Kasumi-1 (cell line): ENCODE data around the gene IKZF4.

Experiments
- DNase-seq, 2 experiments: peaks; one replicate each; lab custom pipeline; 2025; lab: John Stamatoyannopoulos, UW

The IKZF4 gene

GRCh38 chr12:56082967-56083366 is 62.1 kb downstream of the IKZF4 start:
- DNase-seq, result no peak

GRCh38 chr12:56084958-56085543 is 64.2 kb downstream of the IKZF4 start:
- DNase-seq, result peak; percentile 34 to 45

DNA sequence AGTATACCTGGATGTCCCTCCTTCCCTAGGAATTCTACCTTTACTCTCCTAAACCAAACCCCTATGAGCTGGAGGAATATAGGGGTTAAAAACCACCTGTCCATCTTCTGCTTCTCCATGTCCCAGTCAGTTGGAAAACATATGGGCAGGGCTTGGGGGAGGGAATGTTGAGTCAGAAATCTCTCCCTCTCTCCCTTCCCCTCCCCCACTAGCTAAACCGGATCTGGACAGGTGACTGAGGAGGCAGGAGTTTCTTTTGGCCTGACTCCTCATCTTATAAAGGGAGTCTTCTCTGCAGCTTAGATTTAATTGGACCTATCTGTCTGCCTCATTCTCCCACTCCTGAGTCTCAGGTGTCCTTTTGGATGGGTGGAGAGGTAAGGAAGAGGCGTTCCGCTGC is 65.3 kb downstream of the IKZF4 start:
- DNase-seq, result no peak

GRCh38 chr12:56086608-56087007 is 65.8 kb downstream of the IKZF4 start:
- no peak for DNase-seq

DNA sequence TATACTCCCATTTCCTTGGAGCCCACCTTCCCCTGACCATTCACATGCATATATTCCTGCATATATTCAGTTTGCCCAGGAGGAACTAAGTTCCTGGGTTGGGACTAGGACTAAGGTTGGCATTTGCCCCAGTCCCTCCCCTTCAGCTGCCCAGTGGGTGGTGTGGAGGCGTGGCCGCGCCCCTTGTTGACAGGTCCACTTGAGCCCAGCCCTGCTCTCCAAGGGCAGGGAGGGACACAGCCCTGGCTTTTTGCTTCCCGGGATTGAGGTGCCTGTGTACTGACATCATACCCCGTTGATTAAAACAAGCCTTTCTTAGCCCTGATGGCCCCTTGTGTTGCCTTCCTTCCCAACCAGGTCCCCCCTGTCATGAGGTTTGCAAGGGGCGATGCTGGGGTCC is 66.4 kb downstream of the IKZF4 start:
- DNase-seq, result no peak
